Ectodermal cell (in vitro differentiated cells): ENCODE measurements around the gene HAPLN2.

Source experiments
- H3K27ac ChIP-seq: 2 replicates; pipeline ENCODE4 v1.7.0; 2013; ENCODE audit warnings: mild to moderate bottlenecking, low read depth, low read length; ENCODE audit not compliant: insufficient read depth, poor library complexity, severe bottlenecking
- H3K27me3 ChIP-seq: 2 replicates; pipeline ENCODE4 v1.7.0; 2013; ENCODE audit warnings: mild to moderate bottlenecking, low read length; ENCODE audit not compliant: insufficient read depth, control insufficient read depth, poor library complexity, severe bottlenecking
- H3K36me3 ChIP-seq: one replicate; pipeline ENCODE4 v1.7.0; 2013; ENCODE audit warnings: low read length; ENCODE audit not compliant: control insufficient read depth, insufficient read depth
- H3K4me1 ChIP-seq: one replicate; pipeline ENCODE4 v1.7.0; 2013; ENCODE audit warnings: low read length; ENCODE audit not compliant: control insufficient read depth, insufficient read depth
- H3K4me3 ChIP-seq: 2 replicates; pipeline ENCODE4 v1.7.0; 2013; ENCODE audit warnings: low read depth, low read length, control low read depth; ENCODE audit not compliant: insufficient read depth
- H3K9me3 ChIP-seq: 2 replicates; pipeline ENCODE4 v1.7.0; 2013; ENCODE audit warnings: mild to moderate bottlenecking, low read length, moderate library complexity; ENCODE audit not compliant: control insufficient read depth
- WGBS, 2 experiments: methylation state at CpG; one replicate each; pipeline ENCODE4 v1.1.7; 2013; ENCODE audit warnings: missing lambda C conversion rate in 2 of 2; 5-methylcytosine and 5-hydroxymethylcytosine counted together

The HAPLN2 gene

DNA sequence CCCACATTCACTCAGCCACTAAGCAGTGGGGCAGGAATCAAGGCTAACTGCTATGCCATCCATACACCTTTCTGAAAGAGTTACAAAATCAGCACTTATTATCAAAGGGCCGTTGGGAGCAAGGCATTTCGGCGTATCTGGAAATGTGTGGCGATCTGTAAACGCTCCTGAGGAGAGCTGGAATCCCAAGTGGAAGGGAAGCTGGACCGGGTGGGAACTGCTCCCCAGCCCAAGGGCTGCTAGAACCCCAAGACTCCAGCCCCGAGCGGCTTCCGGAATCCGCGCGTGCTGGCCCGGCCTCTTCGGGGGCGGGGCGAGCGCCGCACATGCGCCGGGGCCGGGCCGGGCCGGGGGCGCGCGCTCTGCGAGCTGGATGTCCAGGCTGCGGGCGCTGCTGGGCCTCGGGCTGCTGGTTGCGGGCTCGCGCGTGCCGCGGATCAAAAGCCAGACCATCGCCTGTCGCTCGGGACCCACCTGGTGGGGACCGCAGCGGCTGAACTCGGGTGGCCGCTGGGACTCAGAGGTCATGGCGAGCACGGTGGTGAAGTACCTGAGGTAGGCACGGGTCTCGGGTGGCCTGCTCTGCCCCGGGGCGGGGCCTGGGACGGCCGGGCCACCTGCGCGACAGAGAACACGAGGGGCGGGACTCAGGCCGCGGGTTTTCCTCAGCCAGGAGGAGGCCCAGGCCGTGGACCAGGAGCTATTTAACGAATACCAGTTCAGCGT, 27.6 kb upstream of the HAPLN2 start, which contains the start of gene NAXE:
TSS of gene NAXE (plus strand) at position 345 of the 726 bp plus-strand sequence. CDS start at position 374, 29 bp downstream.
- H3K27me3 ChIP-seq = no peaks in the 10 kb centered on the region
- H3K36me3 ChIP-seq = peaks cover 29% of the 10 kb centered on the region
- H3K4me1 ChIP-seq = peaks cover 4% of the 10 kb centered on the region
- H3K9me3 ChIP-seq = no peaks in the 10 kb centered on the region
- 1% methylated on average over 60 of the region's 60 CpGs for WGBS, 2 experiments
- H3K27ac ChIP-seq = peak within 1 kb of the TSS; percentile 18
- H3K4me3 ChIP-seq = peak within 1 kb of the TSS; percentile 90

DNA sequence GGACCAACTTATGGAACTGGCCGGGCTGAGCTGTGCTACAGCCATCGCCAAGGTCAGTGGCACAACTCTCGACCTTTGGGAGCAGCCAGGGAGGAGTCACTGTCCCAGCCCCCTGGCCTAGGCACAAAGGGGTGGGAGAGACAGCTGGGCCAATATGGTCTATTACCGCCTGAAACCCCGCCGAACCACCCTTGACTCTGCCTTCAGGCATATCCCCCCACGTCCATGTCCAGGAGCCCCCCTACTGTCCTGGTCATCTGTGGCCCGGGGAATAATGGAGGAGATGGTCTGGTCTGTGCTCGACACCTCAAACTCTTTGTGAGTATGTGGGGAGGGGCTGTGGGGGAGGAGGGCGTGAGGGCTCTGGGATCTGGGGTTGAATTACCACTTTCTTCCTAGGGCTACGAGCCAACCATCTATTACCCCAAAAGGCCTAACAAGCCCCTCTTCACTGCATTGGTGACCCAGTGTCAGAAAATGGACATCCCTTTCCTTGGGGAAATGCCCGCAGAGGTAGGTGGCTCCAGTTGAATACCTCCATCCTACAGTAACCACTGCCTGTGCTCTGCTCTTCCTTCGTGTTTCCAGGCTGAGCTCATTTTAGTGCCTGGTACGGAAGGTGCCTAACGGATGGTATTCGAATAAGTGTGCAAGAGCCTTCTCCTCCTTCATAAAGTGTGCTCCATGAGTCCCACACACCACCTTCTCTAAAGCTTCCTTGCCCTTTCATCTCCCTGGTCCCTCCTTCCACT, 26.9 kb upstream of the HAPLN2 start:
- no peaks in the 10 kb centered on the region for H3K9me3 ChIP-seq
- H3K36me3 ChIP-seq = peaks cover 36% of the 10 kb centered on the region
- 60 to 62% methylated on average over 16 of the region's 16 CpGs for WGBS, 2 experiments

DNA sequence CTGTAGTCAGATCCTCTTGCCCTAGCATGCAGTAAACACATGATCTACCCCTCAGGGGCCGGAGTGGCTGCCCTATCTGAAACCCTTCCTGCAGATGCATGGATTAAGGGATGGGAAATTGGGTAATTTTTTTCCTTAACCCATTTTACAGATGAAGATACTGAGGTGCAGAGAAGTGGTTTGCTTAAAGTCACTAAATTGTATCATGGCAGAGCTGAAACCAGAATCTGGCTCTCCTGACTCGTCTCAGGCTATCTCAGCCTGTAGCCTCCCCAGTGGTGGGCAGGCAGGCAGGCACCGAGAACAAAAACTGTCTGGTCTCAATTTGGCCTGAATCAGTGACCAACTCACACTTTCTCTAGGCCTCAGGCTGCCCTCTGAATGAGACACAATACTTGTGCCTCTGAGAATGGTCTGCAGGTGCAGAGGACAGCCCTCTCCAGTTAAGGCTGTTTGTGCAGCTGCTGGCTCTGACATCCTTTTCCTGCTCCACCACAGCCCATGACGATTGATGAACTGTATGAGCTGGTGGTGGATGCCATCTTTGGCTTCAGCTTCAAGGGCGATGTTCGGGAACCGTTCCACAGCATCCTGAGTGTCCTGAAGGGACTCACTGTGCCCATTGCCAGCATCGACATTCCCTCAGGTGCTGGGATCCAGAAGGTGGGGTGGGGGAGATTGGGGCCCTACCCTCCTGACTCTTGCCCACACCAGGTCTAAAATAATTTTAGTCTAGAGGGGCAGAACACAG, 26.1 kb upstream of the HAPLN2 start:
- H3K27me3 ChIP-seq = no peaks in the 10 kb centered on the region
- H3K9me3 ChIP-seq = no peaks in the 10 kb centered on the region
- no peak overlapping the region for H3K27ac ChIP-seq
- H3K36me3 ChIP-seq = peaks cover 42% of the 10 kb centered on the region
- WGBS, 2 experiments = 93 to 94% methylated on average over 8 of the region's 8 CpGs
- peaks cover 4% of the 10 kb centered on the region for H3K4me1 ChIP-seq
- H3K4me3 ChIP-seq = no peak overlapping the region

More for the DNA sequence above, 26.9 kb upstream of the HAPLN2 start:
- Histone ChIP-seq H3K4me1 (peaks cover 4% of the 10 kb centered on the region), H3K27me3 (no peaks in the 10 kb centered on the region), H3K4me3 (peak overlapping the region; percentile 90), H3K27ac (no peak overlapping the region)

DNA sequence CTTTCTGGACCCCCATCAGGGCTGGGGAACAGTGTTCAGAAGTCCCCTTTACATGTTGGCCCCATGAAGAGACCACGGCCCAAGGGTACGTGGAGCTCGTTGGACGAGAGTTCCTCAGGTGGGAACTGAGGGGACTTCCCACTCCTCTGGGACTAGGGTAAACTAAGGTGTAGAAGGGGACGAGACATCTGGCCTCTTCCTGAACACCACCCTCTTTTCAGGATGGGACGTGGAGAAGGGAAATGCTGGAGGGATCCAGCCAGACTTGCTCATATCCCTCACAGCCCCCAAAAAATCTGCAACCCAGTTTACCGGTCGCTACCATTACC, 25.6 kb upstream of the HAPLN2 start:
- Histone ChIP-seq H3K27ac (no peak overlapping the region), H3K4me1 (peaks cover 4% of the 10 kb centered on the region), H3K9me3 (no peaks in the 10 kb centered on the region), H3K36me3 (peaks cover 42% of the 10 kb centered on the region), H3K27me3 (no peaks in the 10 kb centered on the region), H3K4me3 (no peak overlapping the region)
- 94% methylated on average over 8 of the region's 8 CpGs for WGBS, 2 experiments

DNA sequence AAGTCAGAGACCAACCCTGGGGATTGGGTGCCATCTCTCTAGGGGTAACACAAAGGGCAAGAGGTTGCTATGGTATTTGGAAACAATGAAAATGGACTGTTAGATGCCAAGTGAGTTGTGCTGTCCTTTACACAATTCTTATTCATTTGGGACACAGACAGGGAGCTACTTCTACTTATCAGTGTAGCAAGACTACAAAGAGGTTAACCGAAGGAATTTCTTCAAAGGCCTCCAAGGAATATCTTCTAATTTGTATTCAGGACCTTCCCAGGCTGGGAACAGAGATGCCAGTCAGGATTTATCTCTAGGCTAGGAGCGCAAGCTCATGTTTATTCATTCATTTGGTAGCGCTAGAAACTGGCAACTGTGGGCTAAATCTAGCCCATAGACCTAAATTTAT, 25.0 kb upstream of the HAPLN2 start:
- peaks cover 42% of the 10 kb centered on the region for H3K36me3 ChIP-seq
- H3K4me1 ChIP-seq = peaks cover 4% of the 10 kb centered on the region
- no peak overlapping the region for H3K27ac ChIP-seq
- no peaks in the 10 kb centered on the region for H3K9me3 ChIP-seq
- H3K4me3 ChIP-seq = no peak overlapping the region
- WGBS, 2 experiments = 90 to 92% methylated on average over 3 of the region's 3 CpGs
- H3K27me3 ChIP-seq = no peaks in the 10 kb centered on the region

DNA sequence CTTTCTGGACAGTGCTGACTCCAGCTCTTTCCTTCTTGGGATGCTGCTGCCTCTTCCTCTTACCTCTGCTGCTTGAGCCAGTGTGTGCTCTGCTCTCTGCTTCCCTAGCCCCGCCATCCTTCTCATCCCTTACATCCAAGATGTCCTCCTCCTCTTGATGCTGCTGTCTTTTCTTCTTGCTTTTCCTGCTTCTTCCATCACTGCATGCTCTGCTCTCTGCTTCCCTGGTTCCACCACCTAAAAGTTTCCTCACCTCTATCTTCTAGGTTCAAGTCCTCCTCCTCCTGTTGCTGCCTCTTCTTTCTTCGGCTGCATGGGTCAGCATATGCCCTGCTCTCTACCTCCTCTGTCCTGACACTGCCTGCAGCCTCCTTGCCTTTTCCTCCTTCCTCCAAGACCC, 24.2 kb upstream of the HAPLN2 start:
- H3K36me3 ChIP-seq = peaks cover 42% of the 10 kb centered on the region

DNA sequence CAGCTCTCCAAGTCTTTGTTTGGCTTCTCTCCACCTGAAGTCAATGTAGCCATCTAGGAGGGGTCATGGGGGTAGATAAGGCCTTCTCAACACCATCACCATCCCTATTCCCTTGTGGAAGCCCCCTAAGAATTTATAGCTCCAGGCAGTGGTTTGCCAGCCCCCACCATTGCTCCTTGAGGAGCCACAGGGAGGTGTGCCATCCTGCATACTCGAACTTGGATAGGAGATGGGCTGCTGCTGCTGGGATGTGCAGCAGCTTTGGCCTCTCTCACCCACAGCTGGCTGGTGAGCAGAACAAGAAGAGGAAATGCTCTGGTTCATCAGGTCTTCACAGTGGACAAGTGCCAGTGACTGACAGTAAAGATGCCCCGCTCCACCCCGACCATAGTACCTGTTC, 22.8 kb upstream of the HAPLN2 start:
- peaks cover 42% of the 10 kb centered on the region for H3K36me3 ChIP-seq
- H3K4me1 ChIP-seq = peaks cover 8% of the 10 kb centered on the region
- 88 to 94% methylated on average over 1 to 3 of the region's 3 CpGs for WGBS, 2 experiments
- no peaks in the 10 kb centered on the region for H3K9me3 ChIP-seq
- H3K27ac ChIP-seq = no peak overlapping the region
- no peak overlapping the region for H3K4me3 ChIP-seq
- H3K27me3 ChIP-seq = no peaks in the 10 kb centered on the region

More for the DNA sequence above, 24.2 kb upstream of the HAPLN2 start:
- Histone ChIP-seq H3K4me1 (peaks cover 4% of the 10 kb centered on the region), H3K27me3 (no peaks in the 10 kb centered on the region), H3K4me3 (no peak overlapping the region), H3K27ac (no peak overlapping the region), H3K9me3 (no peaks in the 10 kb centered on the region)
- WGBS, 2 experiments = 96 to 97% methylated on average over 2 of the region's 2 CpGs

DNA sequence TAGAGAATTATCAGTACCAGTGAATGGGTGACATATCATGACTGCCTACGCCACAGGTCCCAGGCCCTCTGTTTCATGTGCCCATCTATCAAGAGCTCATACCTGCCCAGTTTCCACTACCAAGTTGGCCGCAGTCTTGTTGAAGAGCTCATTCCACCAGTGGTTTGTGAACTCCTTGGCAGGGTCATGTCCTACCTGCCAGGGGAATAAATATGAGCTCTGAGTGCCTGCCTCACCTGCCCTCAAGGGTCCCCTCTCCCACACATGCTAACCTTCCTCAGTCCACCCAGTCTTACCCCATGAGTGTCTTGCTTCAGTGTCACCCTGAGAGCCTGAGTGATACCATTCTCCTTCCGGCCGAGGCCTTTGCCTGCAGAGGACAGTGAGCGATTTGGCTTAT, 21.1 kb upstream of the HAPLN2 start:
- Histone ChIP-seq H3K27me3 (no peaks in the 10 kb centered on the region), H3K27ac (no peak overlapping the region), H3K4me1 (peaks cover 4% of the 10 kb centered on the region), H3K36me3 (peaks cover 42% of the 10 kb centered on the region), H3K9me3 (no peaks in the 10 kb centered on the region), H3K4me3 (no peak overlapping the region)
- WGBS, 2 experiments = 94 to 95% methylated on average over 5 of the region's 5 CpGs

DNA sequence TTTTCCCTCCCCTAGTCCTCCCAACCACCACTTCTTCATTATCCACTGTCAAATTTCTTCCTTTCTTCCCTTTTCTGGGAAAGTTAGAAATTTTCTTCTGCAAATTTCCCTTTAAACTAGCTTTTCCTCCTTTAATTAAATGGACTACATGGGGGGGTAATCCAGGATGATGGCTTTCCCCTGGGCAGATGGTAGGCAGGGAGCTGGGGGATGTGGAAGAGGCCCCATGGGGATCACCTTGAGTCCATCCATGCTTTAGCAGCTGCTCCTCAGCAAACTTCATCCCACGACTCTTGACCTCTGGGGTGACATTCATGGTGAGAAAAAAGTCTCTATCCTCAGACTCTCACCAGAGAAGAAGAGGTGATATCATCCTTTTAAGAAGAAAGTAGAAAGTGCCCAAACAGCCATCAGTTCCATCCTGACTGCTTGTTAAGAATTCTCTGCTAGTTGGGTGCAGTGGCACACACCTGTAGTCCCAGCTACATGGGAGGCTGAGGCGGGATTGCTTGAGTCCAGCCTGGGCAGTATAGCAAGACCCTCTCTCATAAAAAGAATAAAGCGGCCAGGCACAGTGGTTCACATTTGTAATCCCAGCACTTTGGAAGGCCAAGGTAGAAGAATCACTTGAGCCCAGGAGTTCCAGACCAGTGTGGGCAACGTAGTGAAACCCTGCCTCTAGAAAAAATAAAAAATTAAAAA, 20.3 kb upstream of the HAPLN2 start:
- Histone ChIP-seq H3K4me3 (no peak overlapping the region), H3K36me3 (peaks cover 37% of the 10 kb centered on the region), H3K4me1 (peaks cover 4% of the 10 kb centered on the region), H3K9me3 (no peaks in the 10 kb centered on the region), H3K27me3 (no peaks in the 10 kb centered on the region), H3K27ac (no peak overlapping the region)
- 90 to 95% methylated on average over 4 of the region's 4 CpGs for WGBS, 2 experiments
